ELF-1 (cell line): ENCODE measurements around the gene GDF15.
"Not testable (repeated sequence)": the region's sequence is repeated elsewhere in the genome, so short reads cannot be mapped to it uniquely, and the experiment has no call there.

Source experiments
- DNase-seq: peaks from one replicate; pipeline ENCODE4 v3.0.0-alpha.2; 2016; ENCODE audit warnings: low read depth, low spot score

The GDF15 gene

GRCh38 chr19:18392417-18392816 lies 6.5 kb downstream of the GDF15 start:
- DNase-seq: no peak

- no peak for DNase-seq
These were observed 7.0 kb downstream of the GDF15 start for GRCh38 chr19:18392926-18393325.

- no peak for DNase-seq
These were observed 7.9 kb downstream of the GDF15 start for GRCh38 chr19:18393836-18394235.

GRCh38 chr19:18396471-18397241 lies 10.7 kb downstream of the GDF15 start:
- DNase-seq: no peak

- DNase-seq: peak; percentile 63
These were observed 11.6 kb downstream of the GDF15 start, which contains the start of gene LRRC25 for GRCh38 chr19:18397242-18398202. LRRC25 (minus strand) TSS chr19:18397622; CDS start chr19:18396963, 659 bp downstream.

- no peak for DNase-seq
These were observed 13.1 kb downstream of the GDF15 start for GRCh38 chr19:18399008-18399407.

- DNase-seq: peak; percentile 67
These were observed 15.7 kb downstream of the GDF15 start for GRCh38 chr19:18401580-18402112.

- DNase-seq: not testable (repeated sequence)
These were observed 16.7 kb downstream of the GDF15 start for GRCh38 chr19:18402455-18403248.

- not testable (repeated sequence) for DNase-seq
These were observed 19.8 kb downstream of the GDF15 start for GRCh38 chr19:18405754-18406153.

GRCh38 chr19:18406749-18407148 lies 20.8 kb downstream of the GDF15 start:
- DNase-seq: no peak

GRCh38 chr19:18408053-18408476 lies 22.1 kb downstream of the GDF15 start:
- DNase-seq: peak; percentile 72

GRCh38 chr19:18412610-18413239 lies 26.8 kb downstream of the GDF15 start:
- no peak for DNase-seq

- no peak for DNase-seq
These were observed 28.7 kb downstream of the GDF15 start for GRCh38 chr19:18414504-18415177.

- DNase-seq: no peak
These were observed 29.4 kb downstream of the GDF15 start for GRCh38 chr19:18415178-18415867.

- DNase-seq: peak; percentile 89
These were observed 30.9 kb downstream of the GDF15 start for GRCh38 chr19:18416778-18417249.

GRCh38 chr19:18417250-18418028 lies 31.5 kb downstream of the GDF15 start:
- peak; percentile 90 for DNase-seq

GRCh38 chr19:18418029-18418482 lies 32.1 kb downstream of the GDF15 start:
- no peak for DNase-seq

- peak; percentile 37 for DNase-seq
These were observed 32.7 kb downstream of the GDF15 start for GRCh38 chr19:18418483-18419194.
